ENCODE results near the gene C19orf47. TPM values are rescaled to one million over a fixed set of nuclear protein-coding genes. Genes with fewer than 3 reads are reported as not detected.

The C19orf47 gene
- total RNA-seq, 1 donor from 2014 or later: 10.6 TPM

- no peaks in the 10 kb centered on the region for H3K36me3 ChIP-seq
- Mint-ChIP-seq H3K4me1 (no peaks in the 10 kb centered on the region), H3K36me3 (peaks cover 15% of the 10 kb centered on the region), H3K9me3 (no peaks in the 10 kb centered on the region), H3K27me3 (ENCODE audit: insufficient read depth, low read depth) (no peaks in the 10 kb centered on the region), H3K27ac (no peak overlapping the region), H3K4me3 (no peak overlapping the region)
- H2AFZ ChIP-seq (replicated peaks): no peak overlapping the region
- H3K4me2 ChIP-seq: no peak overlapping the region
- no peak overlapping the region for H3K9ac ChIP-seq
- TF ChIP-seq CTCF (IDR thresholded peaks at IDR 0.05) (no peak), EZH2 (IDR thresholded peaks at IDR 0.05) (no peak), EZH2phosphoT487 (IDR thresholded peaks at IDR 0.05) (no peak)
- H3K79me2 ChIP-seq (ENCODE audit: low read depth): no peaks in the 10 kb centered on the region
- H3K27ac ChIP-seq: no peak overlapping the region
- H3F3A ChIP-seq (ENCODE audit: low read depth): no peaks in the 10 kb centered on the region
- no peaks in the 10 kb centered on the region for H3K9me3 ChIP-seq (ENCODE audit: low read depth)
- DNase-seq (ENCODE audit: low spot score): no peak
- no peaks in the 10 kb centered on the region for H3K4me1 ChIP-seq
- no peak overlapping the region for H3K4me3 ChIP-seq
- H4K20me1 ChIP-seq (ENCODE audit: low read depth): no peaks in the 10 kb centered on the region
- no peaks in the 10 kb centered on the region for H3K27me3 ChIP-seq
Observed at GRCh38 chr19:40326201-40326600, 22.0 kb downstream of the C19orf47 start.

GRCh38 chr19:40323705-40324104 is 24.5 kb downstream of the C19orf47 start:
- Mint-ChIP-seq H3K4me3 (no peak overlapping the region), H3K27me3 (ENCODE audit: insufficient read depth, low read depth) (no peaks in the 10 kb centered on the region), H3K9me3 (no peaks in the 10 kb centered on the region), H3K4me1 (peaks cover under 1% of the 10 kb centered on the region), H3K27ac (no peak overlapping the region), H3K36me3 (peaks cover 15% of the 10 kb centered on the region)
- TF ChIP-seq EZH2 (IDR thresholded peaks at IDR 0.05) (no peak), EZH2phosphoT487 (IDR thresholded peaks at IDR 0.05) (no peak), CTCF (IDR thresholded peaks at IDR 0.05) (no peak)
- H4K20me1 ChIP-seq (ENCODE audit: low read depth): no peaks in the 10 kb centered on the region
- H2AFZ ChIP-seq (replicated peaks): no peak overlapping the region
- H3K4me2 ChIP-seq: no peak overlapping the region
- H3K9me3 ChIP-seq (ENCODE audit: low read depth): no peaks in the 10 kb centered on the region
- no peak overlapping the region for H3K9ac ChIP-seq
- H3K27ac ChIP-seq: no peak overlapping the region
- H3K4me3 ChIP-seq: no peak overlapping the region
- no peaks in the 10 kb centered on the region for H3K79me2 ChIP-seq (ENCODE audit: low read depth)
- no peaks in the 10 kb centered on the region for H3K4me1 ChIP-seq
- no peak for DNase-seq (ENCODE audit: low spot score)
- H3K27me3 ChIP-seq: no peaks in the 10 kb centered on the region
- no peaks in the 10 kb centered on the region for H3F3A ChIP-seq (ENCODE audit: low read depth)
- H3K36me3 ChIP-seq: no peaks in the 10 kb centered on the region

- no peak overlapping the region for H3K27ac Mint-ChIP-seq
- no peak for TF ChIP-seq EZH2phosphoT487 (IDR thresholded peaks at IDR 0.05)
- no peak for TF ChIP-seq EZH2 (IDR thresholded peaks at IDR 0.05)
- TF ChIP-seq CTCF (IDR thresholded peaks at IDR 0.05): no peak
Observed at GRCh38 chr19:40322951-40323615, 25.1 kb downstream of the C19orf47 start.

More at GRCh38 chr19:40322951-40323615, 25.1 kb downstream of the C19orf47 start:
- DNase-seq (ENCODE audit: low spot score): no peak
- Histone ChIP-seq H3K27me3 (no peaks in the 10 kb centered on the region), H3K79me2 (ENCODE audit: low read depth) (no peaks in the 10 kb centered on the region), H2AFZ (replicated peaks) (no peak overlapping the region), H3K9me3 (ENCODE audit: low read depth) (no peaks in the 10 kb centered on the region), H4K20me1 (ENCODE audit: low read depth) (no peaks in the 10 kb centered on the region), H3K4me2 (no peak overlapping the region), H3K36me3 (no peaks in the 10 kb centered on the region), H3K4me3 (no peak overlapping the region), H3K4me1 (no peaks in the 10 kb centered on the region), H3K27ac (no peak overlapping the region), H3K9ac (no peak overlapping the region), H3F3A (ENCODE audit: low read depth) (no peaks in the 10 kb centered on the region)
- no peaks in the 10 kb centered on the region for H3K9me3 Mint-ChIP-seq
- no peaks in the 10 kb centered on the region for H3K27me3 Mint-ChIP-seq (ENCODE audit: insufficient read depth, low read depth)
- H3K4me1 Mint-ChIP-seq: peaks cover 5% of the 10 kb centered on the region
- peaks cover 15% of the 10 kb centered on the region for H3K36me3 Mint-ChIP-seq
- H3K4me3 Mint-ChIP-seq: no peak overlapping the region

All from neural progenitor cell (in vitro differentiated cells).